Naive thymus-derived CD8-positive, alpha-beta T cell (primary cell): ENCODE results near the gene PTPRM. TPM values are rescaled to one million over a fixed set of nuclear protein-coding genes. Genes with fewer than 3 reads are reported as not detected.

ENCODE experiments used
- ATAC-seq, 2 donors: fragments of 150-1000 bp; cut with Tn5 transposase in 1 of 2; sonication (Bioruptor Pico), chemical (Tn5 transposase) in 1 of 2; 1 replicate in 1 of 2; 2 replicates in 1 of 2; pipeline ENCODE4 v1.10.0; 2021; ENCODE audit warnings: mild to moderate bottlenecking in 2 of 2, moderate library complexity in 2 of 2
- POLR2A ChIA-PET: fragments of 350-600 bp; sonication (Branson Sonifier 250); formaldehyde crosslinking; loops from one replicate; lab custom pipeline; 2021; ENCODE audit warnings: antibody characterized with exemption; lab: Charles Lee
- DNase-seq, 10 donors: peaks; one replicate each; pipeline versions ENCODE4 v3.0.0 to v3.0.0-alpha.2; 2020 to 2022
- H3K27ac Mint-ChIP-seq, 10 donors: one replicate each; pipeline ENCODE4 v1.8.0; 2020 to 2022; ENCODE audit warnings: mild to moderate bottlenecking in 10 of 10, mixed read lengths in 10 of 10, moderate library complexity in 4 of 10, inconsistent platforms in 1 of 10
- H3K27me3 Mint-ChIP-seq, 5 donors: one replicate each; pipeline ENCODE4 v1.8.0; 2021 to 2022; ENCODE audit warnings: mixed read lengths in 5 of 5
- H3K36me3 Mint-ChIP-seq, 3 donors: one replicate each; pipeline ENCODE4 v1.8.0; 2020 to 2022; ENCODE audit warnings: mixed read lengths in 3 of 3, mild to moderate bottlenecking in 2 of 3, inconsistent platforms in 1 of 3
- H3K4me1 Mint-ChIP-seq, 4 donors: one replicate each; pipeline ENCODE4 v1.8.0; 2021 to 2022; ENCODE audit warnings: mixed read lengths in 4 of 4
- H3K4me3 Mint-ChIP-seq, 10 donors: one replicate each; pipeline ENCODE4 v1.8.0; 2020 to 2022; ENCODE audit warnings: mild to moderate bottlenecking in 10 of 10, mixed read lengths in 10 of 10, moderate library complexity in 6 of 10, inconsistent platforms in 1 of 10
- H3K9me3 Mint-ChIP-seq, 9 donors: one replicate each; pipeline ENCODE4 v1.8.0; 2020 to 2022; ENCODE audit warnings: mixed read lengths in 9 of 9, mild to moderate bottlenecking in 3 of 9, inconsistent platforms in 1 of 9, moderate library complexity in 1 of 9
- polyA plus RNA-seq, 3 donors: library from polyadenylated mRNA; unstranded; fragments of 300-500 nt; fragmentation: Illumina TruSeq; gene quantifications; one replicate each; pipeline ENCODE4 v1.2.3, GENCODE V29; 2021
- total RNA-seq, 8 experiments: library from RNA in 2 of 8; stranded (reverse) in 2 of 8; gene quantifications; one replicate each; pipeline ENCODE4 v1.2.3 and lab custom pipeline; 2021 to 2026

Gene PTPRM
- under 1 TPM; 0.44 to 0.52 TPM for total RNA-seq
- polyA plus RNA-seq = 10 to 100 TPM in 1 of 3 donors, 1 to 10 TPM in 1, under 1 TPM in 1; 0.28 to 12.1 (median 1.3) TPM
- 0.25 to 7.1 (median 0.66) reads per million in 6 experiments for total RNA-seq (lab: John Stamatoyannopoulos, UW)

DNA sequence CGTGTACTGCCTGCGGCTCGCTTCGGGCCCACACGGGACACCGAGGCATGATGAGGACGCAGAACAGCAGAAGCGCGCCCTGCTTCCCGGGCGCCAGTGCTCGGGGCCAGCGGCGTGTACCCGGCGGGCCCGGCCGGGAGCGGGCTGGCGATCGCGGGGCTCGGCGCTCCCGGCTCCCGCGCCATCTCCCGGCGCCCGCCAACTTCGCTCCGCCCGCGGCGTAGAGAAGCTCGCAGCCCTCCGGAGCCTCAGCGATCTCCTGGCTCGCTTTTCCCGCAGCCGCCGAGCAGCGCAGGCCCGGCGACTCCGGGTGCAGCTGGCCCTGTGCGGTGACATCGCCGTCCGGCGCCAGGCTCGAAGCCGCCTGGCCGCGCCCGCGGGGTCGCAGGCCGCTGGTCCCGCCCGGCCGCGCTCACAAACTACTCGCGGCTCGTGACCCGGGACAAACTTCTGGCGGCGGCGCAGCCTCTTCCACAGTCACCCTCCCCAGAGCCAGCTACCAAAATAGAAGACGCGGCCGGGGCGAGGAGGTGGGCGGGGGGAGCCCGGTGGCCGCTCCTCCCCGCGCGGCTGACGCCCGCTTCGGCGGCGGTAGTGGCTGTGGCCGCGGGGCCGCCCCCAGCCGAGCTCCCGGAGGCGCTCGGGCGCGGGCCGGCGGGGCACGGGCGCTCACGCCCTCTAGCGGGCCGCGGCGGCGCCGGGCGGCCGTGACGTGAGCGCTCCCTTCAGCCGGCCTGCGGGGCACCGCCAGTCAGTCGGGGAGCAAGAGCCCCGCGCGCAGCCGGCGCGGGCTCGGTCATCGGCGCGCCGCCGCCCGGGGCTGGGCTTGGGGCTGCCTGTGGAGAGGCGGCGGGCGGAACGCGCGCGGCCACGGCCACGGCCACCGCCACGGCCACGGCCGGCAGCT lies at the start of gene PTPRM:
Gene PTPRM, plus strand, starts transcription at position 750 of the 907 bp plus-strand sequence. CDS start 503 bp downstream, outside the sequence.
- POLR2A ChIA-PET = no interaction called here
- peak within 1 kb of the TSS in 7 of 10 donors; percentile 4 to 57 (median 42) for H3K4me3 Mint-ChIP-seq

DNA sequence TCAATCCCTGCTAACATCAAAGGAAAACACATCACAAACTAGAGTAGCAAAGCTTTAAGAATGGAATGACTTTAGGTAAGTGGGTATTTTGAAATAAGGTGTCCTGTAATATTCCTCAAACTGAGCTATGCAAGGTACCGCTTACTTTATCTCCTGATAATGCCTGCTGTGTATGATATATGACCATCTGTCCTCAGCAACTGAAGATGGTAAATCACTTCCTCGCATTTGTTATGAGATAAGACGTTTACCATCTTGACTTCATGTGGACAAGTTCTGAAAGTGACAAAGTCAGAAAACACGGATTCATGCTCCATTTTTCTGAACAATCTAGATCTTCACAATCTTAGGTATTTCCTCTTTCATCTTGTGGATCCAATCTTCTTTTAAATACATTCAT lies 49.3 kb upstream of the PTPRM start:
- Mint-ChIP-seq H3K27me3 (peaks cover 0 to 9% (median 0%) of the 10 kb centered on the region in 5 donors), H3K36me3 (no peaks in the 10 kb centered on the region), H3K27ac (no peak overlapping the region), H3K4me3 (no peak overlapping the region), H3K9me3 (peaks cover 0 to 3% (median 0%) of the 10 kb centered on the region in 9 donors), H3K4me1 (no peaks in the 10 kb centered on the region)
- DNase-seq (no peak), ATAC-seq (no peak)
- POLR2A ChIA-PET = no interaction called here

More for the DNA sequence above, at the start of gene PTPRM:
- ATAC-seq = peak; percentile 73 to 81
- Mint-ChIP-seq H3K4me1 (peaks cover 0 to 11% (median 2%) of the 10 kb centered on the region in 4 donors), H3K9me3 (peaks cover 0 to 10% (median 0%) of the 10 kb centered on the region in 9 donors), H3K27ac (no peak within 1 kb of the TSS), H3K36me3 (peaks cover 0 to 9% (median 2%) of the 10 kb centered on the region in 3 donors), H3K27me3 (peaks cover 31 to 55% (median 52%) of the 10 kb centered on the region in 5 donors)
- DNase-seq = peak in 6 of 10 donors; percentile 12 to 41 (median 30)

DNA sequence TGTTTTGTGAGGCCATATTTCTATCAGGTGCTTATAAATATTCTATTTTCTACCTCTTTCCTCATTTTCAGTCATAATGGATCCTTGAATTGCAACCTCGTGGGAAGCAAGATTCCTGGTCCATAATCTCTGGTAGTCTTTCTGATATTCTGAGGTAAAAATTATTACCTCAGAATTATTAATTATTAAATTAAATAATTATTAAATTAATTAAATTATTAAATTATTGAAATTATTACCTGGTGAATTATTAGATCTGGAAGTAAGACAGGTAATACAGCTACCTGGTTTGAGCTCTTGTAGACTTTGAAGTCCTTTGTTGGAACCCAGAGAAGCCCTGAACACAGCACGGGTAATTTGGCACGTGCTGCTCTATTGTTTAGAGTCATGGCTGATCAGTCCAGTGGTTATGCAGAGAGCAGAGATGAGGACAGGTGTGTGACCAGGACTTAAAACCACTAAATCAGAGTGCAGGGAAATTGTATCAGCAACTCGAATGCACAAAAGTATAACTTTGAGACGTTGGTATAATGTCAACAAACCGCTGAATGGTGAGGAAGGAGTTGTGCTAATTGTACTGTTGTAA lies 46.8 kb upstream of the PTPRM start:
- Mint-ChIP-seq H3K9me3 (peaks cover 0 to 3% (median 0%) of the 10 kb centered on the region in 9 donors), H3K4me3 (no peak overlapping the region), H3K4me1 (no peaks in the 10 kb centered on the region), H3K27ac (no peak overlapping the region), H3K27me3 (peaks cover 0 to 9% (median 0%) of the 10 kb centered on the region in 5 donors), H3K36me3 (no peaks in the 10 kb centered on the region)
- no peak for DNase-seq
- POLR2A ChIA-PET = no interaction called here
- no peak for ATAC-seq

DNA sequence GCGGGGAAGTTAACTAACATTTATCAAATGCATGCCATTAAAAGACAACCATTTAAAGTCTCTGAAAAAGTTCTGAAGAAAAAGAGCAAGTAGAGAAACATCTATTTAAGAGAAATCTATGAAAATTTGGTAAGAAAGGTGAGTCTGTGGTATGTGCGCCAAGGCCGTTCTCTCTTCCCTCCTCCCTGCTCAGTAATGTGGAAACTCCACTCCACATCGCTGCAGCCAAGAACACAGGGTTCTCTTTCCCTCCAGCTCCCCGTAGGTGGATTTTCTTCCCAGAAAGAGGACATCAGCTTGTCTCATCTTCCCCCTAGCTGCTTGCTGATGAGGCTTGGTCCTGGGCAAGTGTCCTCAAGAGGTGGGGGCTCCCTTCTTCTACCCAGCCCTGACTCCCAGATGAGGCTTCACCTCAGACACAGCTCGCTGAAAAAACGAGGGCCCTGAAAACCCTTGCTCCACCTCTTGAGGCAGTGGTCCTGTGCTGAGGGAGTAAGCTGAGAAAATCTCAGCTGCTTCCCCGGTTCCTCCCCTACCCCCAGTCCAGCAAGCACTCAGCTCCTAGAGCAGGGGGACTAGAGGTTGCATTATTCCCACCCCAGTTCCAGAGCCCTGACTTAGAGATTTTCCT lies 45.8 kb upstream of the PTPRM start:
- Mint-ChIP-seq H3K27ac (no peak overlapping the region), H3K36me3 (no peaks in the 10 kb centered on the region), H3K9me3 (peaks cover 0 to 3% (median 0%) of the 10 kb centered on the region in 9 donors), H3K4me3 (no peak overlapping the region), H3K27me3 (peaks cover 0 to 9% (median 0%) of the 10 kb centered on the region in 5 donors), H3K4me1 (no peaks in the 10 kb centered on the region)
- POLR2A ChIA-PET = no interaction called here
- ATAC-seq (no peak), DNase-seq (no peak)

DNA sequence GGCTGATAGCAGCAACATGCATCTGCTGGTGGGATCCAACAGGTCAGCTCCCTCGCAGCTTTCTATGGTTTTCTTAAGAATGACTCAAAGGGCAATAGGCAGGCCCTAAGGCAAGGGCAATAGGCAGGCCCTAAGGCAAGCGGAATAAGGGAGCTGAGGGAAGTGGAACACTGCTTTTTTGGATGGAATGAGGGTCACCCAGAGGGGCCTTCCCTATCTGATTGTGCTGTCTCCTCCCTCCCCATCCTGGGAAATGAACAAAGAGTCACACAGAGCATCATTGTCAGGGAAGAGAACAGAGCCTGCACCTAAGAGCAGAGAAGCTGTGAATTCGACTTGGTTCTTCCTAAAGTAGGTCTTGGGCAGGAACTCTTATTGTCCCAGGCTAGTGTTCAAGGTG lies 43.3 kb upstream of the PTPRM start:
- ATAC-seq = no peak
- H3K4me1 Mint-ChIP-seq = no peaks in the 10 kb centered on the region
- H3K36me3 Mint-ChIP-seq = no peaks in the 10 kb centered on the region
- H3K27ac Mint-ChIP-seq = no peak overlapping the region
- peaks cover 0 to 4% (median 0%) of the 10 kb centered on the region in 5 donors for H3K27me3 Mint-ChIP-seq
- POLR2A ChIA-PET = no interaction called here
- peaks cover 0 to 4% (median 0%) of the 10 kb centered on the region in 9 donors for H3K9me3 Mint-ChIP-seq
- H3K4me3 Mint-ChIP-seq = no peak overlapping the region
- DNase-seq = no peak

DNA sequence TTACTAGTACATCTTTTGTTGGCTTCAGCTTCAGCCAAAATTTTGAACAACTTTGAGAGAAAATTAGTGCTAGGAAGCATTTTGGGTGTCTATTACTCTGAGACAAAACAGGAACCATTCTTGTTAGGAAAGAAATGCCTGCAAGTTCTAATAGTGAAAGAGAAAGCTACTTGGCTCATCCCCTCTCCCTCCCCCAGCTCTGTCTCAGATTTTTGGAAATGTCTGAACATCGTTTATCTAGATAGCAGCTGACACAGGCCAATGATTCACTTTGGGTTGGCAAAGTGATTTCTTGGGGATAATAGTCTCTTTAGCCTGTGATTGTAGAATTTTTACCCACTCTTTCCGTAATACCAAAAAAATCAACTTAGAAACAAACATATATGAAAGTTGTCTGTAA lies 42.3 kb upstream of the PTPRM start:
- POLR2A ChIA-PET = no interaction called here
- Mint-ChIP-seq H3K27ac (no peak overlapping the region), H3K4me3 (no peak overlapping the region), H3K27me3 (peaks cover 0 to 5% (median 0%) of the 10 kb centered on the region in 5 donors), H3K4me1 (no peaks in the 10 kb centered on the region), H3K36me3 (no peaks in the 10 kb centered on the region), H3K9me3 (peaks cover 0 to 4% (median 0%) of the 10 kb centered on the region in 9 donors)
- no peak for ATAC-seq
- DNase-seq = no peak

DNA sequence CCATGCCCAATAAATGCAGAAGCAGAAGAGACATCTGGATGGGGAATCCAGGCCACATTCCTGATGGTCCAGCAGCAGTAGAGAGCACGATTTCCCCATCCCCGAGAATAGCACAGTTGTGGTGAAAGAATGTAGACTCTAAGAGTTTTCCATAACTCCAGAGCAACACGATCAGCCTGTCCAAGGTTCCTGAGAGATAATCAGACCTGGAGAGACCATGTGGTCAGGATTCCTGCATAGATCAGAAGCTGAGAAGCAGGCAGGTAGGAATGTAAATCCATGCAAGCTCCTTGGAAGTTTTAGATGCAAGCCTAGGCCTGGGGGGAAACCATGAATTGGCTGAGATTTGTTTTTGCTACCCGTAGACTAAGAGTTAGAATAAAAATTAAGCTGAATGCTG lies 34.2 kb upstream of the PTPRM start:
- Mint-ChIP-seq H3K4me3 (no peak overlapping the region), H3K9me3 (peaks cover 0 to 7% (median 0%) of the 10 kb centered on the region in 9 donors), H3K27ac (no peak overlapping the region), H3K27me3 (peaks cover 0 to 7% (median 3%) of the 10 kb centered on the region in 5 donors), H3K36me3 (no peaks in the 10 kb centered on the region), H3K4me1 (no peaks in the 10 kb centered on the region)
- POLR2A ChIA-PET = no interaction called here
- no peak for ATAC-seq
- no peak for DNase-seq

DNA sequence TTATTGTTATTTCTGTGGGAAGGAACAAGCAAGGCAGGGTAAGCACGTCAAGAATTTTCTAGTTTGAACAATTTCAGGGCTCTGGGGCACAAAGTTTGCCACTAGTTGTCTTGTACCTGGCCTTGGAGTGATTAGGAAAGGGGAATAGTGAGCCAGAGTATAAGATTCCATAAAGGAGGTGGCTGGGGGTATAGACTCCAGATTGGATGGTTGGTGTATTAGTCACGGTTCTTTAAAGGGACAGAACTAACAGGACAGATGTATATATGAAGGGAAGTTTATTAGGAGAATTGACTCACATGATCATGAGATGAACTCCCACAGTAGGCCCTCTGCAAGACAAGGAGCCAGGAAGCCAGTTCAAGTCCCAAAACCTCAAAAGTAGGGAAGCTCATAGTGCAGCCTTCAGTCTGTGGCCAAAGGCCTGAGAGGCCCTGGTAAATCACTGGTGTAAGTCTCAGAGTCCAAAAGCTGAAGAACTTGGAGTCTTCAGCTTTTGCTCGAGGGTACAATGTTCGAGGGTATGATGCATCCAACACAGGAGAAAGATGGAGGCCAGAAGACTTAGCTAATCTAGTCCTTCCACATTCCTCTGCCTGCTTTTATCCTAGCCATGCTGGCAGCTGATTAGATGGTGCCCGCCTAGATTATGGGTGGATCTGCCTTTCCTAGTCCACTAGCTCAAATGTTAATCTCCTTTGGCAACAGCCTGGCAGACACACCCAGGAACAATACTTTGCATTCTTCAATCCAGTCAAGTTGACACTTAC lies 31.5 kb upstream of the PTPRM start:
- no peak for ATAC-seq
- POLR2A ChIA-PET = no interaction called here
- H3K9me3 Mint-ChIP-seq = peaks cover 0 to 4% (median 0%) of the 10 kb centered on the region in 9 donors

DNA sequence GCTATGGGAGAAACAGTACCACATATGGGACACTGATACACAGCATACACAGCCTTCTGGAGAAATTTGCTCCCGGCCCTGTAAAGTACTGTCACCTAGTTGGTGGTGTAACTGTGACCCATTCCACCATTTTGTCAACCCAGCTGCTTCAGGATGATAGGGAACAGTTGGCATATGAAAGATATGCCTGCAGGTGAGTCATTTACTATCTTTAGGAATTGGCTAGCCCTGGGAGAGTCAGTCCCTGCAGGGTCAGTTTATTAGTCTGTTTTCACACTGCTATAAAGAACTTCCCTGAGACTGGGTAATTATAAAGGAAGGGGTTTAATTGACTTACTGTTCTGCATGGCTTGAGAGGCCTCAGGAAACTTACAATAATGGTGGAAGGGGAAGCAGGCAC lies 30.0 kb upstream of the PTPRM start:
- H3K36me3 Mint-ChIP-seq = no peaks in the 10 kb centered on the region
- H3K27ac Mint-ChIP-seq = no peak overlapping the region
- peaks cover 0 to 6% (median 0%) of the 10 kb centered on the region in 9 donors for H3K9me3 Mint-ChIP-seq
- H3K4me3 Mint-ChIP-seq = no peak overlapping the region
- H3K4me1 Mint-ChIP-seq = no peaks in the 10 kb centered on the region
- POLR2A ChIA-PET = no interaction called here
- H3K27me3 Mint-ChIP-seq = peaks cover 0 to 9% (median 0%) of the 10 kb centered on the region in 5 donors
- DNase-seq (no peak), ATAC-seq (no peak)

More for the DNA sequence above, 31.5 kb upstream of the PTPRM start:
- DNase-seq = no peak
- Mint-ChIP-seq H3K4me1 (no peaks in the 10 kb centered on the region), H3K27ac (no peak overlapping the region), H3K27me3 (peaks cover 0 to 7% (median 0%) of the 10 kb centered on the region in 5 donors), H3K4me3 (no peak overlapping the region), H3K36me3 (no peaks in the 10 kb centered on the region)

DNA sequence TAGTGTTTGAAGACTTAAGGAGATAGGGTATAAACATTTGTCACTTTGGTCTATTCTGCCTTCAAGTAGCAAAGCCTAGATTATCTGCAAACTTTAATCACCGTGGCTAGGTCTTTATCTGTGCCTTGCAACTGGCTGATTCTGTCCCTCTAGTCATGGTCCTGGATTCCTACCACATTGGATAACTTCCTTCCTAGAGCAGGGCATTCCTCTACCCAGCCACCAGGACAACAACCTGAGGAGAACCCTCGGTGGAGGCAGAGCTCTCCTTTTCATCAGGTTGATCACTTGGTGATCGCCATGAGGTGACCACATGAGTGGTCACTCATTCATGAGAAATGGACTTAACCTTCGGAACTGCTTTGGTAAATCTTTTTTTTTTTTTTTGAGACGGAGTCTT lies 25.3 kb upstream of the PTPRM start:
- no peaks in the 10 kb centered on the region for H3K36me3 Mint-ChIP-seq
- no peak for ATAC-seq
- peaks cover 0 to 4% (median 0%) of the 10 kb centered on the region in 9 donors for H3K9me3 Mint-ChIP-seq
- no peaks in the 10 kb centered on the region for H3K4me1 Mint-ChIP-seq
- H3K27me3 Mint-ChIP-seq = peaks cover 0 to 3% (median 0%) of the 10 kb centered on the region in 5 donors
- no peak for DNase-seq
- H3K27ac Mint-ChIP-seq = no peak overlapping the region
- no peak overlapping the region for H3K4me3 Mint-ChIP-seq
- POLR2A ChIA-PET = no interaction called here

DNA sequence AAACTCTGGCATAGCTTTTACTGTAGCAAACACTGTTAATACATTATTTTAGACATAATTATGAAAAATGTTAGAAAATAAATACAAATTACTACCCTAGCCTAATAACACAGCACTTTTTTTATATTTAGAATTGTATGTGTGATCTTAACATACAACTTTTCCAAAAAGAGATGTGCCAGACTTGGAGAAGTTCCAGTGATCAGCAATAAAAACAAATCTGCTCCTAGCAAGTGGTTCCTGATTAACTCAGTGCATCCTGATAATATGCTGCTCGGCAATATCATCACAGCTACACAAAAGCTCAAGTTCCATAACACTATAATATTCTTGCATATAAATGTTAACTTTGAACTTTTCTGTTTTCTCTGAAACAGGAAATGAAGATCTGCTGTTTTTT lies 22.4 kb upstream of the PTPRM start:
- ATAC-seq (no peak), DNase-seq (no peak)
- Mint-ChIP-seq H3K9me3 (peaks cover 0 to 3% (median 0%) of the 10 kb centered on the region in 9 donors), H3K4me1 (no peaks in the 10 kb centered on the region), H3K27ac (no peak overlapping the region), H3K36me3 (no peaks in the 10 kb centered on the region), H3K27me3 (peaks cover 0 to 1% (median 0%) of the 10 kb centered on the region in 5 donors), H3K4me3 (no peak overlapping the region)
- POLR2A ChIA-PET = no interaction called here

DNA sequence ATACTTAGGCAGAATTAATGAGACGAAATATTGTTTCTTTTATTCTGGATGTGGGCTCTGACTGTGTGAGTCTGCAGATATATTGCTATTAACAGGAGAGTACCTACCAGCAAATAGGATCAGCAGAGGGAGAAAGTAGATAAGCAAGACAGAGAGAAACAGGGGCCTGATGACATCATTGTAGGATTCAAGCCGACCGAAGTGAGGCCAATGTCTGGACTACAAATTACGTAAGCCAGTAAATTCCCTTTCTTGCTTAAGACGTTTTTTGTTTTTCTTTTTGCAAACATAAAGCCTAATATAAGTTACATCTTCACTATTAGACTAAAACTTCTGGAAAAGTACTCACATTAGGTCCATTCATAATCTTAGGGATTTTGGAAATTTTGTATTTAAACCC lies 21.4 kb upstream of the PTPRM start:
- H3K27ac Mint-ChIP-seq = no peak overlapping the region
- H3K27me3 Mint-ChIP-seq = peaks cover 0 to 1% (median 0%) of the 10 kb centered on the region in 5 donors
- peaks cover 0 to 3% (median 0%) of the 10 kb centered on the region in 9 donors for H3K9me3 Mint-ChIP-seq
- no peak for ATAC-seq
- no peak for DNase-seq
- H3K36me3 Mint-ChIP-seq = no peaks in the 10 kb centered on the region
- no peaks in the 10 kb centered on the region for H3K4me1 Mint-ChIP-seq
- H3K4me3 Mint-ChIP-seq = no peak overlapping the region
- POLR2A ChIA-PET = no interaction called here
